Measurements from ENCODE around the gene CSF2RB.

The CSF2RB gene

DNA sequence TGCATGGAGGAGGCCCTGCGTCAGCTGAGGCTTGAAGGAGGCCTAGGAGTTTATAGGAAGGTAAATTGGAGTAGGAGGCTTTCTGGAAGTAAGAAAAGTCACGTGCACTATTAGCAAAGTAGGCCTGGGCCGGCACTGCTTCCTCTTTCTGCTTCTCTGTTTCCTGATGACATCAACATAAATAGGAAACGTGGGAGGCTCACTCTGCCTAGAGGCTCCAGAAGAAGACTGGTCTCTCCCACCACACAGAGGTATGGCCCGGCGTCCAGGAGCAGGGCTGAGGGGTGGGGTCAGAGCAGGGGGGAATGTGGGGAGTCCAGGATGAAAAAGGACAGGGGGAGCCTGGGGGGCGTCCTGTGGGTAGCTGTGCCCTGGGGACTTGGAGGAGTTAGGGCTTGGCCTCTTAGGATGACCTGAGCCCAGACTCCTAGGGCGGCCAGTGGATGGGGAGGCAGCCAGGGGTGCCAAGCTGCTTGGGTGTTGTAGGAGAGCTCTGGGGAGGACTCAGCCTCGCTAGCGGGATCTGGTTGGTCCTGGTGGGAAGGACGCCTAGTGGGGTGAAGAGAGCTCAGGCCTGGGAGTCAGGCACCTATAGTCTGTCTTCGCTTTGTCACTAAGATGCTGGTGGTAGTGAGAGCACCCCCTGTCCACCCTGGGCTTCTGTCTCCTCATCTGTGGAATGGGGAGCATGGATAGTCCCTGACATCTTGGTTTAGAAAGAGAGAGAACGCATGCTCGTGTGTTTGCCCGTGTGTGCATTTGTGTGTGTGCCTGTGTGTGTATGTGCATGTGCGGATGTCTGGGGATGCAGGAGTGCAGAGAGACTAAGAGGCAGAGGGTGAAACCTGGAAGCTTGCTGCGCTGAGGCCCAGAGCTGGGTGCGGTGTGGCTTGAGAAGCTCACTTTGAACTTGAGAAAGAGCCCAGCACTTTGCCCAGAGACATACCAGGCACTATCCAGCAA is at the start of gene CSF2RB:
Gene CSF2RB, plus strand, starts transcription at position 202 of the 963 bp plus-strand sequence. CDS start 8,580 bp downstream, outside the sequence.
- no peak for DNase-seq (ENCODE audit: low read depth in 2 of 2)

DNA sequence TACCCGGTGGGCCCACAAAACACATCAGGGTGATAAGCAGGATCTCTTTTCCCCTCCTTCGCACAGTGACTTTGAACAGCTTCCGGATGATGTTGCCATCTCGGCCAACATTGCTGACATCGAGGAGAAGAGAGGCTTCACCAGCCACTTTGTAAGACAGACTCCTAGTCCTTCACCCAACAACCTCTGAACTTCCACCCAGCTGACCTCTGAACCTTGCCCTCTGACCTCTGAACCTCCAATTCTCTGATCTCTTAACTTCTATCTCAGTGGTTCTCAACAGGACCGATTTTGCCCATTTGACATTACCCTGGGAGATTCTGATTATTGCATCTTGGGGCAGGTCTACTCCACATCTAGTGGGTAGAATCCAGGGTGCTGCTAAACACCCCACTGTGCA is 49.4 kb upstream of the CSF2RB start:
- no peak for DNase-seq (ENCODE audit: low read depth in 2 of 2)

DNA sequence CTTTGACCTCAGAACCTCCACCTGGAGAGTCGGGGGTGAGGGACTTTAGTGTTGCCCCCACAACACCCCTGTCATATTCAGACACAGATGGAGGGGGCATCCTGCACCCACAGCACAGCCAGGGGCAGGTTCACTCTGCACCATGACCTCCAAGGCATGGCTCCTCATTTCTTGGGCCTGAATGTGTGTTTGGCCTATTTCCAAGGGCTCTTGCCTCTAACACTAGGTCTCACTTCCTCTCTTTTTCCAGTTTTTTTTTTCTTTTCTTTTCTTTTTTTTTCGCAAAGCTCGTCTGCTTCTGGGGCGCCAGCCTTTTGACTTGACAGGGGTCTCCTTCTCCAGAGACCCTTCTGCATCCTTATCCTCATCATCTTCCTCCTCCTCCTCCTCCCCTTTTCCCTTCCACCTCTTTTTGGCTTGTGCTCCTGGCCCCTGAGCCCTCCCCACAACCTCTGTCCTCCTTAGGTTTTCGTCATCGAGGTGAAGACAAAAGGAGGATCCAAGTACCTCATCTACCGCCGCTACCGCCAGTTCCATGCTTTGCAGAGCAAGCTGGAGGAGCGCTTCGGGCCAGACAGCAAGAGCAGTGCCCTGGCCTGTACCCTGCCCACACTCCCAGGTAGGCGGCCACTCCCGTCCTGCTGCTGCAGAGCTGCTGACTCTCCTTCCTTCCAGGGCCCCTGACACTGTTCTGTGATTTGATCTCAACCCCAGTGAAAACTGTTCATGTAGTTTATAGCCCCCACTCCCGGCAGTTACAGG is 48.8 kb upstream of the CSF2RB start:
- no peak for DNase-seq (ENCODE audit: low read depth in 2 of 2)

DNA sequence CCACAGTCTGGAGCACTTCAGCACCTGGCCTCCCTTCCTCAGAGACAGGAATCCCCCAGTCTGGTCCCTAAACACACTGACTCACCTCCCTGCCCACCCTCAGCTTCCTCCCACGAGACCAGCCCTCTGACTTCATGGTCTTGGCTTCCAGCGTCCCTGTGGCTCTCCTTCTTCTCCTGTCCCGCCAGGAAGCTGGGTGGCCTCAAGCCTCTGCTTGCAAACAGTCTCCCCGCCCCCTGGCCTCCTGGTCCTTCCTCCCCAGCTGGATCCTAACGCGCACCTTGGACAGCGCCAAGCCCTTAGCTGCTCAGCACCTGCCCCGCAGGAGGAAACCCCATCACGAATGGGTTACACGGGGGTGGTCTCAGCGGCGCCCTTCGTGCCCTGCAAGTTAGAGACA is 48.1 kb upstream of the CSF2RB start:
- no peak for DNase-seq (ENCODE audit: low read depth in 2 of 2)

GRCh38 chr22:36867695-36868094 is 45.7 kb upstream of the CSF2RB start:
- DNase-seq (ENCODE audit: low read depth in 2 of 2): no peak

GRCh38 chr22:36868546-36869181 is 44.8 kb upstream of the CSF2RB start:
- no peak for DNase-seq (ENCODE audit: low read depth in 2 of 2)

GRCh38 chr22:36870250-36870649 is 43.2 kb upstream of the CSF2RB start:
- DNase-seq (ENCODE audit: low read depth in 2 of 2): no peak

- DNase-seq (ENCODE audit: low read depth in 2 of 2): no peak
These were observed 41.8 kb upstream of the CSF2RB start for GRCh38 chr22:36871669-36872081.

- DNase-seq (ENCODE audit: low read depth in 2 of 2): no peak
These were observed 41.3 kb upstream of the CSF2RB start for GRCh38 chr22:36872084-36872483.

DNA sequence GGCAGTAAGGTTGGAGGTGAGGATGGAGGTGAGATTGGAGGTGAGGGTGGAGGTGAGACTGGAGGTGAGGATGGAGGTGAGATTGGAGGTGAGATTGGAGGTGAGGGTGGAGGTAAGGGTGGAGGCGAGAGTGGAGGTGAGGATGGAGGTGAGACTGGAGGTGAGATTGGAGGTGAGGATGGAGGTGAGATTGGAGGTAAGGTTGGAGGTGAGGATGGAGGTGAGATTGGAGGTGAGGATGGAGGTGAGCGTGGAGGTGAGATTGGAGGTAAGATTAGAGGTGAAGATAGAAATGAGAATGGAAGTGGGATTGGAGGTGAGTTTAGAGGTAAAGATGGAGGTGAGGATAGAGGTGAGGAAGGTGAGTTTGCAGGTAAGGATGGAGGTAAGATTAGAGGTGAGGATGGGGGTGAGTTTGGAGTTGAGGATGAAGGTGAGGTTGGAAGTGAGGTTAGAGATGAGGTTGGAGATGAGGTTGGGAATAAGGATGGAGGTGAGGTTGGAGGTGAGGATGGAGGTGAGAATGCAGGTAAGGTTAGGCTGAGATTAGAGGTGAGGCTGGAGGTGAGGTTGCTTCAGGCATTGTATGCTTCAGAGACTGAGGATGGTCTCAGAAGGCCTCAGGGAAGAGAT is 40.4 kb upstream of the CSF2RB start:
- DNase-seq (ENCODE audit: low read depth in 2 of 2): no peak

- DNase-seq (ENCODE audit: low read depth in 2 of 2): peak in 1 of 2 experiments; percentile 11
These were observed 39.7 kb upstream of the CSF2RB start for GRCh38 chr22:36873614-36874308.

DNA sequence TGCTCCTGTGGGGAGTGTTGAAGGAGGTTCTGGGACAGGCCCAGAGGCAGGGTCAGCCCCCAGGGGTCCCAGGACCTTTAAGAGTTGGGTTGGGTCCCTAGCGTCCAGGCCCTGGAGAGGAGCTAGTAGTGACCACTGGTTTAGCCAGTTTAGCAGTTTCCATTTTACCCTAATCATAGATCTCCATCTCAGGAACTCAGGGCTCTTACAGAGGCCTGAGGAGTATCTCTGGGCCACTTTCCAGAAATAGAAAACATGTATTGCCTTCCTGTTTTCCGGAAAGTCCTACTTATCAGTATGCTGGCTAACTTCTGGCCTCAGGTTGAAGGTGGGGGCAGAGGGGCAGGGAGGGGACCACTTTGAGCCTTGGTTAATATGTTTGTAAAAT is 39.1 kb upstream of the CSF2RB start:
- DNase-seq (ENCODE audit: low read depth in 2 of 2): no peak

GRCh38 chr22:36874736-36875135 is 38.7 kb upstream of the CSF2RB start:
- DNase-seq (ENCODE audit: low read depth in 2 of 2): no peak

DNA sequence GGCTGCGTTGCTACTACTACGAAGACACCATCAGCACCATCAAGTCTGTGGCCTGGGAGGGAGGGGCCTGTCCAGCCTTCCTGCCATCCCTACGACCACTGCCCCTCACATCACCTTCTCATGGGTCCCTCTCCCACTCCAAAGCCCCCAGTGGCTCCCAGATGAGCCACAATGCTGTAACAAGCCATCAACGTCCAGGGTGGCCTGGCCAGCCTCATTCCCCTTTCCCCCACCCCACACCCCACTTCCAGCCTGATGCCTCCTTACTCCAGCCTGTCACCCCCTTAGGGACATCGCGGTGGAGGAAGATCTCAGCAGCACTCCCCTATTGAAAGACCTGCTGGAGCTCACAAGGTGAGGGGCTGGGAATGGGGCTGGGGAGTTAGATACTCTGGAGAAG is 37.7 kb upstream of the CSF2RB start:
- DNase-seq (ENCODE audit: low read depth in 2 of 2): no peak

DNA sequence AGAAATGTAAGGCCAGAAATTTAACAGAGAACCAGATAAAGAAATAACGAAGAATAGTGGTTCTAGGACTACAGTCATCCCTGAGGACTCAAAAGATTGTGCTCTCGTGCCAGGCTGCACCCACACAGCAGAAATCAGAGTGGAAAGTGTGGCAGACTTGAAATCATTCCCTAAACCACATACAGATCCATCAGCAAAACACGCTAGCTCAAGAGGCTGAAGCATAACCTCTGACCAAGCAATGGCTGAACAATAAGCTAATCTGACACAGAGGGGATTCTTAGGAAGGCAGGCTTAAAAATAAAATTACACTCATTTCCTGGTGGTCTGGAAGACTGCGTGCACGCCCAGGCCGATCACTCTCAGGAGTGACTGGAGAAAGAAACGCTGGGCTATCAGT is 33.7 kb upstream of the CSF2RB start:
- no peak for DNase-seq (ENCODE audit: low read depth in 2 of 2)

- no peak for DNase-seq (ENCODE audit: low read depth in 2 of 2)
These were observed 31.8 kb upstream of the CSF2RB start for GRCh38 chr22:36881504-36882245.

- DNase-seq (ENCODE audit: low read depth in 2 of 2): no peak
These were observed 28.9 kb upstream of the CSF2RB start for GRCh38 chr22:36884349-36885158.

- DNase-seq (ENCODE audit: low read depth in 2 of 2): no peak
These were observed 28.0 kb upstream of the CSF2RB start for GRCh38 chr22:36885474-36885873.

- DNase-seq (ENCODE audit: low read depth in 2 of 2): no peak
These were observed 27.4 kb upstream of the CSF2RB start for GRCh38 chr22:36886016-36886415.

DNA sequence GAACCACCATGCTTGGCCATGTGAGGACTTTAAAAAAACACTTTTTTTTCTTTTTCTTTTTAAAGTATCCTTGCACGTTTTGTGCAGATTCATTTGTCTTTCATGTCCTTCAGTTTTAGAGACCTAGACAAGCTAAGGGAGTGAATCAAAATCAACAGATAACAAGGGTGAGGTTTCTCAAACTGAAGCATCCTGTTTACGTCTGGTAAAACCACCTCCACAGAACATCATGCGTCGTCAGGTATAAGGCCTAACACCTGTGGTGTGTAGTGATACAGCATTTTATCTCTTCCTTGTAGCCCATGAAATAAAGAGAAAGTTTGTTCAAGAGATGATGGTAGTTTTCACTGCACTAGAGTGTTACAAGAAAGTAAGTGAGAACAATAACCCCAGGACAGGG is 26.3 kb upstream of the CSF2RB start:
- no peak for DNase-seq (ENCODE audit: low read depth in 2 of 2)

All from fibroblast of skin of left quadriceps (primary cell).